ENCODE measurements around the gene LMOD1.

The LMOD1 gene

GRCh38 chr1:201851949-201852348 lies 94.4 kb downstream of the LMOD1 start:
- DNase-seq: no peak

GRCh38 chr1:201850053-201850397 lies 96.3 kb downstream of the LMOD1 start:
- no peak for DNase-seq

GRCh38 chr1:201849372-201850052 lies 96.8 kb downstream of the LMOD1 start:
- no peak for DNase-seq

DNA sequence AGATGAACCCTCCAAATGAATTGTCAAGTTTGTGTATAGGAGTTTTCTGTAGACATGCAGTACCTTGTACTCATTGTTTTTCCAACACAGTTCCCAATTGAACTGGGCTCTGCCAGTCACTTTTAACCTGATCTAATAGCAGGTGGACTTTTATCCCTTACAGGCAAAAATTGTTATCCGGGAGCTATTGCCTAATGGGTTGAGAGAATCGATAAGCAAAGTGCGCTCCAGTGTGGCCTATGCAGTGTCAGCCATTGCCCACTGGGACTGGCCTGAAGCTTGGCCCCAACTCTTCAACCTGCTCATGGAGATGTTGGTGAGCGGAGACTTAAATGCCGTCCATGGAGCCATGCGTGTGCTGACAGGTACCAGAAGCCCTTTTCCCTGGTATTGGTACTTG lies 98.1 kb downstream of the LMOD1 start:
- DNase-seq: no peak

GRCh38 chr1:201847150-201847549 lies 99.2 kb downstream of the LMOD1 start:
- DNase-seq: no peak
